ENCODE measurements around the gene ZSCAN2.

DNA sequence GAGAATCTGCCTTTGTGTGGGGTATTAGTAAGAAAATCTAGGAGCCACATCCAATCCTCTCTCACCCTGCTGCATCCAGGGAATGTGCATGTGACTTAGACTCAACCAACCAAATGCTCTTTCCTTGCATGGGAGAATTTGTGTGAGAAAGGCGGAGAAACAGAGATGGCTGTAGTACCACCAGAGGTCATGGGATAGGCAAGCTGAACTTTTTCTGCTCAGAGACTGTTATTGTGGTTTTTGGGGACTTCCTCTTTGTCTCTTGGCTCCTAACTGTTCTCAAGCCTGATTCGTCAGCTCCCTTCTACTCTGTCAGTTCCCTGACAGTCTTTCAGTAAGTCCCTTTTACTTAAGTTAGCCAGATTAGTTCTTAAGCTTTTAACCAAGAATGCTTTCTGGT, 2.6 kb upstream of the ZSCAN2 start:
- TF ChIP-seq, protein P1, sequence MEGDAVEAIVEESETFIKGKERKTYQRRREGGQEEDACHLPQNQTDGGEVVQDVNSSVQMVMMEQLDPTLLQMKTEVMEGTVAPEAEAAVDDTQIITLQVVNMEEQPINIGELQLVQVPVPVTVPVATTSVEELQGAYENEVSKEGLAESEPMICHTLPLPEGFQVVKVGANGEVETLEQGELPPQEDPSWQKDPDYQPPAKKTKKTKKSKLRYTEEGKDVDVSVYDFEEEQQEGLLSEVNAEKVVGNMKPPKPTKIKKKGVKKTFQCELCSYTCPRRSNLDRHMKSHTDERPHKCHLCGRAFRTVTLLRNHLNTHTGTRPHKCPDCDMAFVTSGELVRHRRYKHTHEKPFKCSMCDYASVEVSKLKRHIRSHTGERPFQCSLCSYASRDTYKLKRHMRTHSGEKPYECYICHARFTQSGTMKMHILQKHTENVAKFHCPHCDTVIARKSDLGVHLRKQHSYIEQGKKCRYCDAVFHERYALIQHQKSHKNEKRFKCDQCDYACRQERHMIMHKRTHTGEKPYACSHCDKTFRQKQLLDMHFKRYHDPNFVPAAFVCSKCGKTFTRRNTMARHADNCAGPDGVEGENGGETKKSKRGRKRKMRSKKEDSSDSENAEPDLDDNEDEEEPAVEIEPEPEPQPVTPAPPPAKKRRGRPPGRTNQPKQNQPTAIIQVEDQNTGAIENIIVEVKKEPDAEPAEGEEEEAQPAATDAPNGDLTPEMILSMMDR (conservative IDR thresholded peaks at IDR 0.05): no peak
- no peak for TF ChIP-seq EZH2 (IDR thresholded peaks at IDR 0.05; ENCODE audit: low read depth)
